Spleen (tissue), 7 donors: ENCODE data around the gene C14orf132.

Experiments
- POLR2A ChIP-seq, 3 donors: fragments of 450-650 bp; IDR thresholded peaks; one replicate each; pipeline ENCODE4 v1.5.1; 2017; ENCODE audit warnings: antibody characterized with exemption in 3 of 3, mild to moderate bottlenecking in 1 of 3
- POLR2AphosphoS5 ChIP-seq, 3 donors: sonication (generic); formaldehyde crosslinking; IDR thresholded peaks; one replicate each; pipeline ENCODE4 v1.5.1; 2017; ENCODE audit warnings: antibody characterized with exemption in 3 of 3
- TF ChIP-seq, protein P1 (sequence below), 11 experiments: fragments of 200-600 bp in 7 of 11; fragments of 450-650 bp in 4 of 11; sonication (generic) in 4 of 11; IDR thresholded peaks in 8 of 11; conservative IDR thresholded peaks in 3 of 11; 1 replicate in 7 of 11; 2 replicates in 4 of 11; pipeline versions ENCODE4 v1.4.0 to v1.8.0; 2016 to 2021; ENCODE audit warnings: antibody characterized with exemption in 11 of 11, inconsistent platforms in 4 of 11, mild to moderate bottlenecking in 1 of 11
- donor health status: DM: no; HTN: no; CAD: no; lungs with moderate emphysema.
- donor health status: DM: no; HTN: no; CAD: no.
- donor health status: DM: no; HTN: no; CAD: no.

- TF ChIP-seq, protein P1, sequence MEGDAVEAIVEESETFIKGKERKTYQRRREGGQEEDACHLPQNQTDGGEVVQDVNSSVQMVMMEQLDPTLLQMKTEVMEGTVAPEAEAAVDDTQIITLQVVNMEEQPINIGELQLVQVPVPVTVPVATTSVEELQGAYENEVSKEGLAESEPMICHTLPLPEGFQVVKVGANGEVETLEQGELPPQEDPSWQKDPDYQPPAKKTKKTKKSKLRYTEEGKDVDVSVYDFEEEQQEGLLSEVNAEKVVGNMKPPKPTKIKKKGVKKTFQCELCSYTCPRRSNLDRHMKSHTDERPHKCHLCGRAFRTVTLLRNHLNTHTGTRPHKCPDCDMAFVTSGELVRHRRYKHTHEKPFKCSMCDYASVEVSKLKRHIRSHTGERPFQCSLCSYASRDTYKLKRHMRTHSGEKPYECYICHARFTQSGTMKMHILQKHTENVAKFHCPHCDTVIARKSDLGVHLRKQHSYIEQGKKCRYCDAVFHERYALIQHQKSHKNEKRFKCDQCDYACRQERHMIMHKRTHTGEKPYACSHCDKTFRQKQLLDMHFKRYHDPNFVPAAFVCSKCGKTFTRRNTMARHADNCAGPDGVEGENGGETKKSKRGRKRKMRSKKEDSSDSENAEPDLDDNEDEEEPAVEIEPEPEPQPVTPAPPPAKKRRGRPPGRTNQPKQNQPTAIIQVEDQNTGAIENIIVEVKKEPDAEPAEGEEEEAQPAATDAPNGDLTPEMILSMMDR (IDR thresholded peaks at IDR 0.05 in 8 of 11, conservative IDR thresholded peaks at IDR 0.05 in 3 of 11): no peak
- no peak for TF ChIP-seq POLR2A (IDR thresholded peaks at IDR 0.05)
- no peak for TF ChIP-seq POLR2AphosphoS5 (IDR thresholded peaks at IDR 0.05)
Measured at GRCh38 chr14:96001866-96002497, 37.2 kb upstream of the C14orf132 start.
